HS-5 (cell line): ENCODE data around the gene RNF113B.

Experiments
- DNase-seq: peaks from one replicate; pipeline ENCODE4 v3.0.0-alpha.2; 2012; ENCODE audit warnings: low read depth

RNF113B gene

GRCh38 chr13:98141091-98141490 lies 36.0 kb downstream of the RNF113B start:
- DNase-seq: no peak

GRCh38 chr13:98134901-98135300 lies 42.2 kb downstream of the RNF113B start:
- DNase-seq: no peak

- DNase-seq: no peak
Observed at GRCh38 chr13:98133946-98134345, 43.1 kb downstream of the RNF113B start.

- no peak for DNase-seq
Observed at GRCh38 chr13:98129059-98129746, 47.9 kb downstream of the RNF113B start.
